Uterus (tissue), 2 donors: ENCODE measurements around the gene CREBL2.

Source experiments
- CTCF ChIP-seq, 4 experiments: fragments of 200-600 bp in 2 of 4; fragments of 450-650 bp in 2 of 4; sonication (generic) in 2 of 4; IDR thresholded peaks; one replicate each; pipeline ENCODE4 v1.5.1; 2016 to 2019; ENCODE audit warnings: antibody characterized with exemption in 4 of 4, mild to moderate bottlenecking in 2 of 4, moderate library complexity in 1 of 4
- POLR2A ChIP-seq, 2 donors: fragments of 450-650 bp; IDR thresholded peaks; one replicate each; pipeline ENCODE4 v1.6.1; 2016; ENCODE audit warnings: antibody characterized with exemption in 2 of 2, mild to moderate bottlenecking in 1 of 2, moderate library complexity in 1 of 2

- no peak for TF ChIP-seq CTCF (IDR thresholded peaks at IDR 0.05)
- TF ChIP-seq POLR2A (IDR thresholded peaks at IDR 0.05): no peak
Measured at GRCh38 chr12:12653922-12654321, 42.2 kb downstream of the CREBL2 start.
